Measurements from ENCODE around the gene AGBL5. TPM values are rescaled to one million over a fixed set of nuclear protein-coding genes. Genes with fewer than 3 reads are reported as not detected.
"Not testable (repeated sequence)": the region's sequence is repeated elsewhere in the genome, so short reads cannot be mapped to it uniquely, and the experiment has no call there.

Gene AGBL5
- total RNA-seq, 1 experiment from 2014 or later: 55.4 TPM

GRCh38 chr2:27111392-27112078 is 60.1 kb downstream of the AGBL5 start:
- not testable (repeated sequence) for H3K4me2 ChIP-seq (ENCODE audit: insufficient read depth, insufficient read length, low read length); H3K9me3 ChIP-seq (ENCODE audit: control insufficient read depth, low read depth, low read length); H3K27me3 Mint-ChIP-seq (ENCODE audit: low read depth); H3K4me1 Mint-ChIP-seq; H3T11ph ChIP-seq (ENCODE audit: low read length); H3K4me3 Mint-ChIP-seq; H3K79me1 ChIP-seq (ENCODE audit: insufficient read depth, low read depth, low read length, poor library complexity, severe bottlenecking); H3K23ac ChIP-seq (ENCODE audit: insufficient read length, low read depth, low read length); H2BK20ac ChIP-seq (ENCODE audit: low read depth, low read length, poor library complexity, severe bottlenecking); H3K27ac Mint-ChIP-seq; H4K20me1 ChIP-seq (ENCODE audit: control insufficient read depth, insufficient read depth, insufficient read length); H3K27me3 ChIP-seq (ENCODE audit: insufficient read depth, low read length); H4K91ac ChIP-seq (ENCODE audit: insufficient read length, low read depth, low read length); H3K18ac ChIP-seq (ENCODE audit: insufficient read length, low read depth, low read length); H2BK12ac ChIP-seq (ENCODE audit: insufficient read length, low read depth, low read length); H3K79me2 ChIP-seq (ENCODE audit: insufficient read depth, low read length); H3K14ac ChIP-seq (ENCODE audit: insufficient read depth, low read length); H4K5ac ChIP-seq (ENCODE audit: insufficient read length, low read depth, low read length); H3K56ac ChIP-seq (ENCODE audit: insufficient read length, low read depth, low read length); H3K9me3 Mint-ChIP-seq; H2AFZ ChIP-seq (ENCODE audit: low read length); H4K8ac ChIP-seq (replicated peaks; ENCODE audit: insufficient read length, low read depth, low read length); H3K36me3 Mint-ChIP-seq (ENCODE audit: insufficient read depth in 1 of 3, low read depth in 3 of 3); H2BK15ac ChIP-seq (ENCODE audit: low read depth, low read length); H3K9ac ChIP-seq (ENCODE audit: extremely low read depth, insufficient read length, low read length); DNase-seq; H3K4ac ChIP-seq (ENCODE audit: low read depth, low read length); H2BK5ac ChIP-seq (ENCODE audit: insufficient read length, low read length); H2AK5ac ChIP-seq (ENCODE audit: insufficient read length, low read length); H2BK120ac ChIP-seq (ENCODE audit: low read depth, low read length, poor library complexity, severe bottlenecking); H3K4me1 ChIP-seq (ENCODE audit: insufficient read depth, low read length); H3K23me2 ChIP-seq (ENCODE audit: insufficient read length, low read depth, low read length, poor library complexity, severe bottlenecking); H3K27ac ChIP-seq (ENCODE audit: insufficient read length, low read depth, low read length)
- no CpG with 5 or more reads among the region's 49 CpGs for WGBS (ENCODE audit: extremely low coverage, insufficient read length, low lambda C conversion rate)
